T47D (cell line): ENCODE measurements around the gene ANKRD36C.
"Not testable (repeated sequence)": the region's sequence is repeated elsewhere in the genome, so short reads cannot be mapped to it uniquely, and the experiment has no call there.

Experiments used
- DNase-seq, 2 experiments: peaks; one replicate each; pipeline versions ENCODE4 v3.0.0 to v3.0.0-alpha.2; 2011 to 2012; ENCODE audit warnings: low read depth in 1 of 2, low spot score in 1 of 2
- JUND ChIP-seq: IDR thresholded peaks from 2 replicates; pipeline ENCODE4 v1.6.1; 2012; ENCODE audit warnings: low read depth
- in situ Hi-C: cut with HindIII; loops from 2 replicates; pipeline ENCODE4 v1.10.0; 2016; ENCODE audit warnings: low sequenced_read_pairs, low pct_unique_long_range_greater_than_20kb

The ANKRD36C gene

DNA sequence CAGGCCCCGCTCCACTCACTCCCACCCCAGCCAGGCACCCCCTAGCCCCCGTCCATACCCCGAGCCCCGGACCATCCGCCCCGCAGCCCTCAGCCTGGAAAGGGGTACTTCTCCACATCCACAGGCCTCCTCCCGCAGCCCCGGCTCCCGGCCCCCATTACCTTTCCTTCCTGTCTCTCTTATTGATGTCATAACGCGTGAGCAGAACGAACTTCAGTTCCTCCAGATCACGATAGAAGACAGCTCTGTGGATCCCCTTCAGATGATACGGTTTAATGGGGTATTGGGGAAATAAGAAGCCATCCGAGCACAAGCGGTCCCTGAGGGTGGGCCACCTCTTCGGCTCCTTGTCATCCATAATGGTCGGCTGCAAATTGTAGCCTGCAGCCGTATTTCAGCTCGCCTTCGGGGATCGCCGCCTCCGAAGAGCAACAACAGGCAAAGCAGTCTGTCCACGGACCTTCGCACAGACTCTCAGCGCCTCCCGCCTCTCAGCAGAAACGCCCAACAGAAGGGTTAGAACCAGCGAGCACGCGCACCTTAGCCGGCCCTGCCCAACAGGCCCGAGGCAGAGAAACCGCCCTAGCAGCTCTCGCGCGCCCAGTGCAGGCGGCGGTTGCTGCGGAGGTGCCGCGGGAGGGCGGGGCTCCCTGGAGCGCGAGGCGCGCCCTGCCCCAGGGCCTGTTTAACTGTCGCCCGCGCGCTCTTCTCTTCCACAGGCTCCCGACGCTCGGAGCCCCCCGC lies at the start of gene ANKRD36C:
Gene ANKRD36C (minus strand): TSS at position 474 of the 744 bp plus-strand sequence. CDS start 116 bp downstream, at position 358.
- DNase-seq = peak in 1 of 2 experiments; percentile 39
- in situ Hi-C loops = not testable (repeated sequence)

DNA sequence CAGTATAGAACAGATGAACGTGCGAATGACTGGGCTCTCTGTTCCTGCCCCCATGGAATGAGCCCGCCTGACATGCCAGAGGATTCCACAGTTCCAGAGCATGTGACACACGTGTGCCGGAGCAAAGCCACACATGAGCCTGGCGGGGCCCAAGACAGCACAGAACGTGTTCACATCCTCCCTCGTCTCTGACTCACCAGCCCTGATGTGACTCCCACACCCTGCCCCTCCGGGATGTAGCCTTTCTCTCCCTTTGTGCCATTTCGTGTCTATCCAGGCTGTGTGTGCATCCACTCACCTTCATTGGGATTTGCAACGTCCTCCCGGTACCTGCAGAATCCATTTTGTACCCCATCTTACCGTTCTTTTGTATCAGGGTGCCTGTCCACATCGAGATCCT lies 43.9 kb upstream of the ANKRD36C start:
- DNase-seq, in situ Hi-C loops: not testable (repeated sequence)

DNA sequence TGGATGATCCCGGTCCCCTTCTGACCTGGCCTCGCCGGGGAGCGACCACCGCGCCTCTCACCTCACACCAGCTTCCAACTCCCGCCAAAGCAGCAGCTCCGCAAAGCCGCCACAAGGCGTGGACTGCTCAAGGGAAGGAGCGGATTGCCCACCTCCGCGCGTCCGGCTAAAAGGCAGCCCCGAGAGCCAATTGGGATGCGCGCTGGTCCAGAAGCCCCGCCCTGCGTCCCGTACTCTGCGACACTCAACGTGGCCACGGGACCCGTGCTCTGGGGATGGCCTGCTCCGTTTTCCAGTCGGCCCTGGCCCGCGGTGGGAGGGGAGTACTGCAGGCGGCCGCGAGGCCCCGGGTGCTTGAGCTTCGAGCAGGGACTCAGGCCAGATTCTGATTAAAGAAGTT lies 43.2 kb upstream of the ANKRD36C start, which contains the start of gene GPAT2:
Gene GPAT2 (minus strand): TSS at position 125 of the 400 bp plus-strand sequence. CDS start 2,557 bp downstream, outside the sequence.
- DNase-seq, in situ Hi-C loops: not testable (repeated sequence)

DNA sequence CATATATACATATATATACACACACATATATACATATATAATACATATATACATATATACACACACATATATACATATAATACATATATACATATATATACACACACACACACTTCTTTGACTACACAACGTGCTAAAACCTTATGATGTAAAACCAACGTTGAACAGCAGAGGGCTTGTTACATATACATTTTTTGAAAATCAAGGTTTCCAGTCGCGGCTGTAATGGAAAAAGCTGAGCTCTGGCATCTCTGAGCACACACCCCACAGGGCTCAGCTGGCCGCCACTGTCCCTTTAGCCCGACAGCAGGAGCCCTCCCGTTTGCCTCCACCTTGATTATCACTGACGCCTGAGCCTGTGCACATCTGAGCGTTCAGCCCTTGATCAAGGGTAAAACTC lies 42.4 kb upstream of the ANKRD36C start:
- DNase-seq, in situ Hi-C loops: not testable (repeated sequence)

DNA sequence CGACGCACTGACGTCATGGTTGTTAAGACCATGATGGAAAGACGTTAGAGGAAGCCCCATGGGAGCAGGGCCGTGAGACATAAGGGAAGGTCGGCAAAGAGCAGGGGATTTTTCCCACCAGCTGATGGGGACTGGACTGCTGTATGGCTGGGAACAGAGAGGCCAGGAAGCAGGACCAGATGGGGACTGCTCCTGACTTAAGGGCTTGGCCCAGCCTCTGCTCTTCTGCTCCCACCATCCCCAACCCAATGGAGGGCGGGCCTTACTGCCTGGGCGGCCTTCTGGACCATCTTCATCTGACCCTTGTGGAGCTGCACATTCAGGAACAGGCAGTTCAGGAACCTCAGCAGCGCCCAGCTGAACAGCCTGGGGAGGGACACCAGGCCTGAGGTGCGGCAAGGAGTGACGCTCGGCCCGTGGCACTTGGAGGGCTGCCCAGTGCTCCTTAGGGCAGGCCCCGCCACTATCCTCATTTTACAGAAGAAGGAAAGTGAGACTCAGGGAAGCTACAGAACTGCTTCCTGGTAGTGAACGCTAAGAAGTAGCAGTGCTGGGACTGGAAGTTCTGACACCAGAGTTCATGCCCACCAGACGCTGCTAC lies 36.2 kb upstream of the ANKRD36C start:
- in situ Hi-C loops, DNase-seq: not testable (repeated sequence)

DNA sequence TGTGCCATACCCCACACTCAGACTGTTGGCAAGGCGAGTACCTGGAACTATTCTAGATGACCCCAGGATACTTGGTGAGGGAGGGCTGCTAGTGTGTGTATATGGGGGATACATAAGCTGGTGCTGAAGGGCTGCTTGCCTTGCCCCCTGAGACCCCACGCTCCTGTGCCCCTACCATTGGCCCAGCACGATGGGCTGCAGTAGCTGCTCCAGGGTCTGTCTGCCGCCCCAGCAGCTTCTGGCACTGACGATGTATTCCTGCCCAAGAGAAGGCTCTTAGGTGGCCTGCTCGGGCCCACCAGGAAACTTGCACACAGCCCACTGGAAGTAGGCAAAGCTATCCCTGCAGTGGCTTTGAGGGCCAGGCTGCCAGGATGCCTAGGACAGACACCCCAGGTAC lies 34.1 kb upstream of the ANKRD36C start:
- in situ Hi-C loops, DNase-seq: not testable (repeated sequence)

DNA sequence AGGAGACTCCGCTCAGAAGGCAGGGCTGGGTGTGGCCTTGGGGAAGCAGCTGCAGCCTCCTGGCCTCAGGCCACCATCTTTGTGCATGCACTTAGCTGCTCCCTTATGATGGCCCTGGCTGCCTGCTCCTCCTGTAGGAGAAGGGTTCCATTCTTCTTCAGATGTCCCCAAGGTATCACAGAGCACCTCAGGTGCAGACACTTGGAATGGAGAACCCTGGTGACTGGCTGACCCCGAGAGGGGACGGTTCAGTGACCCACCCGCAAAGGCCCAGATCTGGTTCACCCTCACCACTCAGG lies 33.5 kb upstream of the ANKRD36C start:
- in situ Hi-C loops = no loop called here
- TF ChIP-seq JUND = no peak
- DNase-seq = no peak

DNA sequence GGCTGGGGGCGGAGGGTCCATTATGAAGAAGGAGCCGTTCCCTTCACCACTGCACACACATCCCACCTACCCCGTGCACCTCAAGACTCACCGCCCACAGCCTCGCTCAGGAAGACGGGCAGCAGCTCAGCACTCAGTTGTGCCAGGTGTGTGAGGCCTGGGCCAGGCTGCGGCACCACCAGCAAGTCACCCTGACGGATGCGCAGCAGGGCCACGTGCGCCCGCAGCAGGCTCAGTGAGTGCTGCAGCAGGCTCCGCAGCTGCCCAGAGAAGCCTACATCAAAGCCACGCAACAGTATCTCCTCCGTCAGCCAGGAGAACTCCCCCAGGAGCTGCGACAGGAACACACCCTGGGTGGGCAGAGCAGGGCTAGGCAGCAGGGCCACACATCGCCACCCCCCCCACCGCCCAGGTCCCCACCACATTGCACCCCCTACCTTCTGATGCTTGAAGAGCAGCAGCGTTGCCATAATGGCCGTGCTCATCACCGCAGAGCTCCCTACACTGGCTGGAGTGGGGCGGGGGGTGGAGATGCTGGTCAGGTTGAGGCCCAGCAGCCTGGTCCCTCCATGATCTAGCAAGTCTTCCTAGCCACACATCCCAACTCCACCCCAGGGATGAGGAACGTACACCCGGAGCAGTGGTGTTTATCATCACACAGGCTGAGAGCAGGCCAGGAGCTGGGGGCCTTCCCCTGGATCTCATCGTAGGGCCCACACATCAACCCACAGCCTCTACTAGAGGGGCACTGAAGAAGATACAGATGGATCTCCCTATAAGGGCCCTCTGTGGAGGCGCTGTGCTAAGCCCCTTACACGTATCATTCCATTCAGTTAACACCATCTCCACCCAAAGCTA lies 32.9 kb upstream of the ANKRD36C start:
- DNase-seq = no peak
- no peak for TF ChIP-seq JUND
- in situ Hi-C loops = no loop called here

DNA sequence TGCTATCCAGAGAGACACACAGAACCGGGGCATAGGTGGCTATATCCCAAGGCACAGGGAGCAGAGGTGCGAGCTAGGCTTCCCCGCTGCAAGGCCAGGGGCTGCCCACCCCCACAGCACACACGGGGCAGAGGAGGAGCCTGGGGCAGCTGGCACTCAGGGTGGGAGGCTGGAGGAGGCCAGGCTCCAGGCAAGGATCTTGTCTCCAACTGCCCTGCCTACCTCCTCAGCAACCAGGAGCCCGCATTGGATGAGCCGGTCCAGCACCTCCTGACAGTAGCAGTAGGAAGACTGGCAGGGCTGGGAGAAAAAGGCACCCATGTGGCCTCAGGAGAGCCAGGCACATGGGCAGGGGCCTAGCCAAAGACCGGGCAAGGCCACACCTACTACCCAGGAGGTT lies 32.1 kb upstream of the ANKRD36C start:
- in situ Hi-C loops = not testable (repeated sequence)

DNA sequence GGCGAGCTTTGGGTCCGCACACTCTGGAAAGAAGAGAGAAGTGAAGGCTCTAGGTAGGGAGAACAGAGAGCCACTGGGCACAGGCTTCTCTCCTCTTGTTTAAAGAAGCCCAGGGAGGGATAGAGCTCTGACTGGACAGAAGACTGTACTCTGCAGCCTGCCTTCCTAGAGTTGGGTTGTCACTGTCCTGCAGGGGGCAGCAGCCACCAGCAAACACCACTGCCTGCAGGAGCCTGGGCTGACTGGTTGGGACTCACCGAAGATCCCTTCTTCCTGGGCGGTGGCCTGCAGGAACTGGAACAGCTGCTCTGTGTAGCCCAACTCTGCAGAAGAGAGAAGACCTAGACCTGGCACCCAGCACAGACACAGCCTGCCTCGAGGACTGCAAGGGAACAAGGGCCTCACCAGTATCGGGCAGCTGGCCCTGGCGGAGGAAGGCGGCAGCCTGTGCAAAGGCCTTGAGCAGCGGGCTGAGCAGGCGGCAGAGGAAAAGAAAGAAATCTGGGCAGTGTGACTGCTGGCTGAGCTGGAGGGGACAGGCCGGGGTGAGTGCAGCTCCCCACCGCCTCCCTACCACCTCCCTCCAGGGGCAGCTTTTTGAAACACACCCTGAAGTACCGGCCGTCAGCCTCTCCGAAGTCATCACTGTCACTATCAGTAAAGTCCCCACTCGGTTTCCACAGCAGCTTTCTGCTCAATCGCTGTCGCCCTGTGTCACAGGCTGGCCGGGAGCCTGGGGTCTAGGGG lies 31.2 kb upstream of the ANKRD36C start:
- in situ Hi-C loops = not testable (repeated sequence)
- peak; percentile 61 to 82 for DNase-seq

More for the DNA sequence above, 32.1 kb upstream of the ANKRD36C start:
- DNase-seq = not testable (repeated sequence)

DNA sequence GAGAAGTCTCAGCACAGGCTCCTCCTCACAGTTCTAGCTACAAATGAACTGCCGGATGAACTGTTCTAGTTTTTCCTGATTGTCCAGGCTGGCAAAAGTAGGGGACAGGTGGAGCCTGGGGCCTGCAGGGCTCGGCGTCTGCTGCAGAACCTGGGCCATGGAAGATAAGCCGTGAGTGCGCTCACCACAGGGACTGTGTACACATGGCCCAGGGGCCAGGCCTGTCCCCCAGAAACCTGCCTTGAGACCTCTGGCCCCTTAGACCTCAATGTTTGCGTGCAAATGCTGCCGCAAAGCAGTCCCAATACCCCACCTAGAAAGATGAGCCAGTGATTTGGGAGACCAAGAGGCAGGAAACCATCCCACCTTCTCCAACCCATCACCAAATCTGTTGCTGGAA lies 30.5 kb upstream of the ANKRD36C start:
- in situ Hi-C loops, DNase-seq: not testable (repeated sequence)

DNA sequence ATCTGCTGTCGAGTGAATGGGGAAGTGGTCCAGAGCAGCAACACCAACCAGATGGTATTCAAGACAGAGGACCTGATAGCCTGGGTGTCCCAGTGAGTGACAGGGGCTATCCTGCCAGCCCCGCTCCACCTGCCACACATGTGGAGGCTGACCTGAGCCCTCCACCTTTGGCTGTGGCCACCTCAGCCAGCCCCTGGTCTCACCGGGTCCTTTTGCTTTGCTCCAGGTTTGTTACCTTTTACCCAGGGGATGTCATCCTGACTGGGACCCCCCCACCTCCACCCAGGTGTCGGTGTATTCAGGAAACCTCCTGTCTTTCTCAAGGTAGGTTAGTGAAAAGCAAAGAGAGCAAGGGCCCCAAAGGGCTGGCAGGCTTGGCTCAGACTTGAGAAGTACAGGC lies 29.5 kb upstream of the ANKRD36C start:
- DNase-seq, in situ Hi-C loops: not testable (repeated sequence)

DNA sequence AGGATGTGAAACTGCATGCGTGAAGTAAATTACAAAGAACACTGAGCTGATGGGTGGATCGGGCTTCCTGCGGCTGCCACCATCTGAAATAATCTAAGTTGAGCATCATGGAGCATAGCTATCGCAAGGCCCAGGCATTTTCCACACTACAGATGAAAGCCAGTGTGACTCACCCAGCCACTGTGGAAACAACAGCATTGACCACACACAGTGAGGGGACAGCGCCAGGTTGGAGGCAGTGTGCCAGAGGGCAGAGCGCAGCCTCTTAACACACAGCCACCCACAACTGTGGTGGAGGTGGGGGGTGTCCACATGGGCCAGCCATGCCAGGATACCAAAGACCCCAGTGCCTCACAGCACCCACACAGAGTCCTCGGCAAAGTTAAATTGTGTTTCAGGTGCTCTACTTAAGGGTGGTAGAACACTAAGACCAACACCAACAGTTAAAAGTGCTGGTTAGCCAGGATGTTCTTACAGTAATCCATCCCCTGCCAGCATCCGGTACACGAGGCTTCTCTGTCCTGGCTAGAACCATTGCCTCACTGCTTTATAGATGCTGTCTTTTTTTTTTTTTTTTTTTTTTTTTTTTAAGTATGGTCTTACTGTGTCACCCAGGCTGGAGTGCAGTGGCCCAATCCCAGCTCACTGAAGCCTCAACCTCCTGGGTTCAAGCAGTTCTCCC lies 28.4 kb upstream of the ANKRD36C start:
- DNase-seq, in situ Hi-C loops: not testable (repeated sequence)

DNA sequence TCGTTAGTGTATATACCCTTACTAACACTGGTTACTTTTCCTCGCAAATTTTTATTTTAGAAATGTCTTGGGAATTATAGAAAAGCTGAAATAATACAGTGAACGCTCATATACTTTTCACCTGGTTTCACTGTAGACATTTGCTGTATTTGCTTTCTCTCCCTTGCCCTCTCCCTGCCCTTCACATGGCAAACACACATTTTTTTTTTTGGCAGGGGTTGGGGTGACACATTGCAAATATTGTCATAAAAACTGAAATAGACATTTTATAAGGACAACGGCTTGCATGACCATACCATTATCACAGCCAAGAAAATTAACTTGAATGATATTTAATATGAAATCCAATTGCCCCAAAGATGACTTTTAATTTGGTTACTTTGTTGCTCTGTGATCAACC lies 24.7 kb upstream of the ANKRD36C start:
- in situ Hi-C loops, DNase-seq: not testable (repeated sequence)

DNA sequence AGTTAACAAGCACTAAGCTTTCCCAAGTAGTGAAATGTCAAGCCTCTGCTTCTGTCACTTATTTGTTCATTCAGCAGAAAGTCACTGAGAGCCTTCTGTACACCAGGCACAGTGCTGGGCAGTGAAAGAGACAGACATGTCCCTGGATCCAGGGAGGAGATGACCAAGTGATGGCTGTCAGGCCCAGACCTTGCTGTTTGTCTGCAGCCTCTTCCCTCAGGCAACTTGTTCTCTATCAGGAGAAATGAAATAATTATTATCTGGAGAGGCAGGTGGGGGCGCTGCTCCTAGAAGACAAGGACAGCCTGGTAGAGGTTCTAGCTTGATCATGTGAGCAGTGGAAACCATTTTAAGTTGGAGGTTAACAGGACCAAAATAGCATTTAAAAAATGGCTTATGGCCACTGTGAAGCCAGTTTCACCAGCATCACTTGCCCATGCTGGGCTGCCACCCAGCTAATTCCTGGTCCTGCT lies 21.2 kb upstream of the ANKRD36C start:
- DNase-seq, in situ Hi-C loops: not testable (repeated sequence)

DNA sequence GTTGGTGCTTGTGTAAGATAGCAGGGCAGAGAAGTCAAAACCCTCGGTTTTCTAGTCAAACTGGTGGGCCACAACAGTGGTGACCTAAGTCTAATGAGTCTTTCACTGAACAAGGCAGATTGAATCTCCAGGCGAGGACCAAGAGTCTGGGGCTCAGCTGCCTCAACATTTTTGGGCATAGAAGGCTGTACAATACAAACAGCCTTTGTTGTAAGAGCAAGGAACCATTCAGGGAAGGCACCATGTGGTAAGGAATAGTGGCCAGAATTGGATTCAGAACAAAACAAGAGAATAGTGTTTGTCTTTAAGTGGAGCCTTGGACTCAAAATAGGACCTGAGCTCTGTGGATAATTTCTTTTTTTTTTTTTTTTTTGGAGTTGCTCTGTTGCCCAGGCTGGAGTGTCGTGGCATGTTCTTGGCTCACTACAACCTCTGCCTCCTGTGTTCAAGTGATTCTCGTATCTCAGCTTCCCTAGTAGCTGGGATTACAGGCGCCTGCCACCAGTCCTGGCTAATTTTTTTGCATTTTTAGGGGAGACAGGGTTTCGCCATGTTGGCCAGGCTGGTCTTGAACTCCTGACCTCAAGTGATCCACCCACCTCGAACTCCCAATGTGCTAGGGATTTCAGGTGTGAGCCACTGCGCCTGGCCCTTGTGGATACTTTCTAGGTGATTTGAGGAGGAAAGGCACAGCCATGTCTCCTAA lies 20.6 kb upstream of the ANKRD36C start:
- in situ Hi-C loops, DNase-seq: not testable (repeated sequence)
